MCF 10A (cell line): ENCODE measurements around the gene CATSPERD. TPM values are rescaled to one million over a fixed set of nuclear protein-coding genes. Genes with fewer than 3 reads are reported as not detected.

Experiments
- BruUV-seq: library from RNA; stranded (reverse); fragments of 400-500 nt; replicated peaks from 2 replicates; lab custom pipeline; 2021; lab: Mats Ljungman, UMichigan
- CTCF ChIA-PET: fragments of 300-600 bp; sonication (Branson Sonifier 250); formaldehyde crosslinking; extraction: SDS; loops from one replicate; lab custom pipeline; 2021; ENCODE audit warnings: antibody characterized with exemption, inconsistent platforms; lab: Yijun Ruan, JAX
- POLR2A ChIA-PET: fragments of 300-600, 350-650 bp; sonication (Branson Sonifier 250); formaldehyde crosslinking; extraction: SDS; loops from one replicate; lab custom pipeline; 2020; ENCODE audit warnings: antibody characterized with exemption, inconsistent platforms; lab: Yijun Ruan, JAX
- DNase-seq: peaks from one replicate; pipeline ENCODE4 v3.0.0-alpha.2; 2018; ENCODE audit not compliant: unreplicated experiment
- H3K27ac Mint-ChIP-seq: one replicate; pipeline ENCODE4 v1.8.0; 2022; ENCODE audit warnings: mild to moderate bottlenecking, low read depth, mixed read lengths; ENCODE audit not compliant: unreplicated experiment
- H3K27me3 Mint-ChIP-seq: one replicate; pipeline ENCODE4 v1.8.0; 2022; ENCODE audit warnings: mixed read lengths; ENCODE audit not compliant: insufficient read depth, unreplicated experiment
- H3K36me3 Mint-ChIP-seq: one replicate; pipeline ENCODE4 v1.8.0; 2022; ENCODE audit warnings: mild to moderate bottlenecking, moderate library complexity, mixed read lengths; ENCODE audit not compliant: insufficient read depth, unreplicated experiment
- H3K4me1 Mint-ChIP-seq: one replicate; pipeline ENCODE4 v1.8.0; 2022; ENCODE audit warnings: mixed read lengths; ENCODE audit not compliant: insufficient read depth, unreplicated experiment
- H3K4me3 Mint-ChIP-seq: one replicate; pipeline ENCODE4 v1.8.0; 2022; ENCODE audit warnings: mild to moderate bottlenecking, moderate library complexity, mixed read lengths; ENCODE audit not compliant: unreplicated experiment
- H3K9me3 Mint-ChIP-seq: one replicate; pipeline ENCODE4 v1.8.0; 2022; ENCODE audit warnings: mixed read lengths; ENCODE audit not compliant: unreplicated experiment
- CTCF ChIP-seq: fragments of 200-600 bp; IDR thresholded peaks from one replicate; pipeline ENCODE4 v1.8.0; 2022; ENCODE audit warnings: antibody characterized with exemption, mild to moderate bottlenecking; ENCODE audit not compliant: unreplicated experiment
- intact Hi-C: fragments of 100-400 bp; cut with micrococcal nuclease; formaldehyde crosslinking; loops from 2 replicates; pipeline ENCODE4 v1.14.1; 2022
- total RNA-seq: library from RNA; stranded (reverse); gene quantifications from 2 replicates; pipeline ENCODE4 v1.2.3, GENCODE V29; 2022

Gene CATSPERD
- total RNA-seq, 1 experiment from 2014 or later, result not detected

GRCh38 chr19:5809053-5809452 lies 88.6 kb downstream of the CATSPERD start:
- Mint-ChIP-seq H3K27ac (peak overlapping the region; percentile 66), H3K9me3 (no peaks in the 10 kb centered on the region), H3K36me3 (peaks cover 9% of the 10 kb centered on the region), H3K27me3 (no peaks in the 10 kb centered on the region), H3K4me3 (no peak overlapping the region), H3K4me1 (no peaks in the 10 kb centered on the region)
- intact Hi-C loops, result loop anchor here (10.0 kb wide), 1 partner anchor 176 kb away; no protein-coding TSS in a partner anchor
- ChIA-PET CTCF (interaction anchor here (0.9 to 4.3 kb wide), 4 partner anchors 11 to 159 kb away, joined by 4 to 25 read pairs (median 6); no protein-coding TSS in a partner anchor), POLR2A (interaction anchor here (0.7 to 1.6 kb wide), 2 partner anchors 18 to 83 kb away, joined by 3 read pairs; no protein-coding TSS in a partner anchor)
- no TSS peak for BruUV-seq
- no peak for TF ChIP-seq CTCF
- DNase-seq, result peak; percentile 87

GRCh38 chr19:5809469-5809868 lies 89.0 kb downstream of the CATSPERD start:
- POLR2A ChIA-PET, result interaction anchor here (1.6 kb wide), 1 partner anchor 83 kb away, joined by 3 read pairs; no protein-coding TSS in a partner anchor

GRCh38 chr19:5811117-5811516 lies 90.7 kb downstream of the CATSPERD start:
- no peak for DNase-seq
- intact Hi-C loops, result no loop called here
- Mint-ChIP-seq H3K9me3 (no peaks in the 10 kb centered on the region), H3K4me3 (no peak overlapping the region), H3K27me3 (peaks cover 13% of the 10 kb centered on the region), H3K4me1 (peaks cover 8% of the 10 kb centered on the region), H3K27ac (no peak overlapping the region), H3K36me3 (peaks cover 9% of the 10 kb centered on the region)
- POLR2A ChIA-PET, result no interaction called here
- BruUV-seq, result no TSS peak
- no peak for TF ChIP-seq CTCF
- CTCF ChIA-PET, result no interaction called here

More at GRCh38 chr19:5809469-5809868, 89.0 kb downstream of the CATSPERD start:
- H3K27ac Mint-ChIP-seq, result peak overlapping the region; percentile 66
- peaks cover 2% of the 10 kb centered on the region for H3K4me1 Mint-ChIP-seq
- CTCF ChIA-PET, result interaction anchor here (1.4 to 4.3 kb wide), 2 partner anchors 14 to 158 kb away, joined by 4 to 25 read pairs; no protein-coding TSS in a partner anchor
- no peaks in the 10 kb centered on the region for H3K27me3 Mint-ChIP-seq
- H3K9me3 Mint-ChIP-seq, result no peaks in the 10 kb centered on the region
- intact Hi-C loops, result loop anchor here (10.0 kb wide), 1 partner anchor 175 kb away; no protein-coding TSS in a partner anchor
- H3K36me3 Mint-ChIP-seq, result peaks cover 9% of the 10 kb centered on the region
- no peak for TF ChIP-seq CTCF
- no peak overlapping the region for H3K4me3 Mint-ChIP-seq
- no peak for DNase-seq
- TSS peak; percentile 82 for BruUV-seq

GRCh38 chr19:5814123-5814851 lies 93.8 kb downstream of the CATSPERD start:
- POLR2A ChIA-PET, result no interaction called here
- Mint-ChIP-seq H3K36me3 (no peaks in the 10 kb centered on the region), H3K9me3 (no peaks in the 10 kb centered on the region), H3K27me3 (peaks cover 39% of the 10 kb centered on the region), H3K4me3 (no peak overlapping the region), H3K27ac (no peak overlapping the region), H3K4me1 (peaks cover 8% of the 10 kb centered on the region)
- CTCF ChIA-PET, result interaction anchor here (1.5 kb wide), 1 partner anchor 10 kb away, joined by 3 read pairs; the partner anchor contains the start of gene NRTN
- no peak for TF ChIP-seq CTCF
- no peak for DNase-seq
- intact Hi-C loops, result no loop called here
- BruUV-seq, result no TSS peak
